Skin of body (tissue), 3 donors: ENCODE measurements around the gene FGF18. TPM values are rescaled to one million over a fixed set of nuclear protein-coding genes. Genes with fewer than 3 reads are reported as not detected.
"Not testable (repeated sequence)": the region's sequence is repeated elsewhere in the genome, so short reads cannot be mapped to it uniquely, and the experiment has no call there.

Experiments
- DNase-seq: peaks from one replicate; lab custom pipeline; 2025; lab: John Stamatoyannopoulos, UW
- small RNA-seq: library from RNA; depleted of rRNA; stranded (forward); fragments of <200 nt; gene quantifications from one replicate; pipeline ENCODE3, GENCODE V24; 2014; ENCODE audit warnings: low replicate concordance
- total RNA-seq: library from RNA; depleted of rRNA; stranded (reverse); fragments of >200 nt; gene quantifications from one replicate; pipeline ENCODE4 v1.2.3, GENCODE V29; 2014

The FGF18 gene
- total RNA-seq, 1 donor from 2014 or later: 5.5 TPM

DNA sequence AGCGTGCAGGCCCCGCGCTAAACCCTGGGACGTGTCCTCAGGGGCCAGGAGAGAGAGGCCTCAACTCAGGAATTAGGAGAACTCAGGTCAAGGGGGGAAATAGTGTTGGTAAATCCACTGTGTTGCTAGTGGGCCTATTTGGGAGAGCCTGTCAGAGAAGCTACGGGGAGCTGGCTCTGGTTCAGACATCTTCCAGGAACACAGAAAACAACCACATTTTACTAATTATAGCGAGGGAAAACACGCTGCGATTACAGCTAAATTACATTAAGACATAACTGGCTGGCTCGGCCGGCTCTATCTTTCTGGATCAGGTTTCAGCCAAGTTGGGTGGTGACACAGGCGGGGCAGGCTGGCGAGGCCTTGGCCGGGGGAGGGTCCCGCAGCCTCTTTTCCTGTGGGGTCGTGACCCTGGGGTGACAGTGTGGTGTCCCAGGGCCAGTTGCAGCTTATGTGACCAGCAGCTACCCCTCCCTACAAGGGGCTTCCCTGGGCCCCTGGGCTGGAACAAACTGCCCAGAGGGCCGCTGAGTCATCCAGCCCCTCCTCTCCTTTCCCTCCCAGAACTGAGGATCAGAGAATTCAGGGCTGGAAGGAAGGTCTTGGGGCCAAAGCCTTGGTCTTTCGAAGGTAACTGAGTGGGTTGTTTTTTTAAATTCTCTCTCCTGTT is 75.1 kb downstream of the FGF18 start:
- DNase-seq: peak; percentile 93

- no peak for DNase-seq
Measured at GRCh38 chr5:171495122-171495700, 75.8 kb downstream of the FGF18 start.

DNA sequence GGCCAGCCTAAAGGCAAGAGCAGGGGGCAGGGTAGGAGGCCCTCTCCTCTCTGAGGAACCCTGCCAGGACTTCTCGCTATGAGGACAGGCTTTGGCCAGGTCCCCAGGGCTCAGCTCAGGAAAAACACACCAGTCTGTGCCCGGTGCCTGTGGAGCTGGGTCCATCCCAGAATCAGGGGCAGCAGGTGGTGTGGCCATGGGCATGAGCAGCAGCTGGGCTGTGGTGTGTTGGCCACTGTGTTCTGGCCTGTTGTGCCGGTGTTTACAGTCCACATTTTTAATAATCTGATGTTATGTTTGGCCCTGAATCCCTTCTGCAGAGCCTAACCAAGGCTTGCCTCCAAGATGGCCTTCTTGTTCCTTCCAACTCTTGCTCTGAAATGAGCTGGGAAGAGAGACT is 77.0 kb downstream of the FGF18 start:
- DNase-seq: no peak

DNA sequence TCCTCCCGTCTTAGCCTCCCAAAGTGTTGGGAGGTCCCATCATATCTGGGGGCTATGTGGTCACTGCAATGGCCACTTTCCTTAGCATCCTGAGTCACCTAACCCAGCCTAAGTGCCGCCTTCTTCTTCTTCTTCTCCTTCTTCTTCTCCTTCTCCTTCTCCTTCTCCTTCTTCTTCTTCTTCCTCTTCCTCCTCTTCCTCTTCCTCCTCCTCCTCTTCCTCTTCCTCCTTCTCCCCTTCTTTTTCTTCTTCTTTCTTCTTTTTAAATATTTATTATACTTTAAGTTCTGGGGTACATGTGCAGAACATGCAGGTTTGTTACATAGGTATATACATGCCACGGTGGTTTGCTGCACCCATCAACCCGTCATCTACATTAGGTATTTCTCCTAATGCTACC is 78.0 kb downstream of the FGF18 start:
- DNase-seq: not testable (repeated sequence)

- no peak for DNase-seq
Measured at GRCh38 chr5:171498166-171498565, 78.7 kb downstream of the FGF18 start.

- no peak for DNase-seq
Measured at GRCh38 chr5:171499611-171500010, 80.2 kb downstream of the FGF18 start.

- DNase-seq: no peak
Measured at GRCh38 chr5:171505473-171506043, 86.1 kb downstream of the FGF18 start.

DNA sequence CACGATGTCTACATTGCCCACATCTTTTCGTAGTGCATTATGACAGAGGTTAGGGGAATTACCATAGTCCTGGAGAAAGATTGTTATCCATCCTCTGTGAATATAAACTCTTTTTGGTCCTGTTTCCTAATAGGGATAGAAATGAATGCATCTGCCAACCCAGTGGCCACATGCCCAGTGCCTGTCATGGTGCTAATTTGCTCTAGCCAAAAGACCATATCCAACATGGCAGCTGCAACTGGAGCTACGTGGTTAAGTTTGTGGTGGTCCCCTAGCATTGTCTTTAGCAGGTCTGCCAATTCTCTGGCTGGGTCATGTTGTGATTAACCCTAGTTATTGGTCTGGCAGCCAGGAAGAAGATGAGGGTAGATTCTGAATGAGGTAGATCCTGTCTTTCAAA is 87.5 kb downstream of the FGF18 start:
- no peak for DNase-seq

Small RNAs within 50 kb of the gene (small RNA-seq; reads per million reads assigned to genes)
- gene MIR3912: 2.8 reads per million, percentile 88 among the genes with 10 or more reads in this experiment

Other genes starting within 250 kb of the FGF18 start
- not detected for gene TLX3, start 110.4 kb upstream of the FGF18 start, total RNA-seq
- 915 TPM for gene NPM1, start 31.8 kb upstream of the FGF18 start, total RNA-seq